Uterus (tissue), 2 donors: ENCODE data around the gene TMEM117.

ENCODE experiments used
- POLR2A ChIP-seq, 2 donors: fragments of 450-650 bp; IDR thresholded peaks; one replicate each; pipeline ENCODE4 v1.6.1; 2016; ENCODE audit warnings: antibody characterized with exemption in 2 of 2, mild to moderate bottlenecking in 1 of 2, moderate library complexity in 1 of 2
- TF ChIP-seq, protein P1 (sequence below), 4 experiments: fragments of 200-600 bp in 2 of 4; fragments of 450-650 bp in 2 of 4; sonication (generic) in 2 of 4; IDR thresholded peaks; one replicate each; pipeline ENCODE4 v1.5.1; 2016 to 2019; ENCODE audit warnings: antibody characterized with exemption in 4 of 4, mild to moderate bottlenecking in 2 of 4, moderate library complexity in 1 of 4

DNA sequence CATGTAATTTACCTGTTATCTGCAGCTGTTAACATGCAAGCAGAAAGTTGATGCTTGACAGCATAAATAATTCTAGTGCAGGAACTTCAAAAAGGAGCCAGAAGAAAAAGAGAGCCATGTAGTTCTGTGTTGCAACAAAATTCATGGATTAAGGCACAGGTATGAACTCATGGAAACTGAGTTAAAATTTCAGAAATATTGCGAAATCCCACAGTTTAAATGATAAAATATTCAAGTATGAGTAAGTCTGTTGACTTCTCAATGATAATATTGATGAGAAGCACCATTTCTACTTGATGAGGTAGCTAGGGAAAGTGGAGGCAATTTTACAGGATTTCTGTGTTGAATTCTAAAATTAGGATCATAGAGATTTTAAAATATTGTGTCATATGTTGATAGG, 290.9 kb downstream of the TMEM117 start:
- TF ChIP-seq, protein P1, sequence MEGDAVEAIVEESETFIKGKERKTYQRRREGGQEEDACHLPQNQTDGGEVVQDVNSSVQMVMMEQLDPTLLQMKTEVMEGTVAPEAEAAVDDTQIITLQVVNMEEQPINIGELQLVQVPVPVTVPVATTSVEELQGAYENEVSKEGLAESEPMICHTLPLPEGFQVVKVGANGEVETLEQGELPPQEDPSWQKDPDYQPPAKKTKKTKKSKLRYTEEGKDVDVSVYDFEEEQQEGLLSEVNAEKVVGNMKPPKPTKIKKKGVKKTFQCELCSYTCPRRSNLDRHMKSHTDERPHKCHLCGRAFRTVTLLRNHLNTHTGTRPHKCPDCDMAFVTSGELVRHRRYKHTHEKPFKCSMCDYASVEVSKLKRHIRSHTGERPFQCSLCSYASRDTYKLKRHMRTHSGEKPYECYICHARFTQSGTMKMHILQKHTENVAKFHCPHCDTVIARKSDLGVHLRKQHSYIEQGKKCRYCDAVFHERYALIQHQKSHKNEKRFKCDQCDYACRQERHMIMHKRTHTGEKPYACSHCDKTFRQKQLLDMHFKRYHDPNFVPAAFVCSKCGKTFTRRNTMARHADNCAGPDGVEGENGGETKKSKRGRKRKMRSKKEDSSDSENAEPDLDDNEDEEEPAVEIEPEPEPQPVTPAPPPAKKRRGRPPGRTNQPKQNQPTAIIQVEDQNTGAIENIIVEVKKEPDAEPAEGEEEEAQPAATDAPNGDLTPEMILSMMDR (IDR thresholded peaks at IDR 0.05): no peak
- no peak for TF ChIP-seq POLR2A (IDR thresholded peaks at IDR 0.05)
